Brain microvascular endothelial cell (primary cell): ENCODE measurements around the gene ATP5MK.

Source experiments
- DNase-seq: peaks from one replicate; pipeline ENCODE4 v3.0.0-alpha.2; 2020
- H3K27ac ChIP-seq: fragments of 250-450 bp; sonication (Bioruptor Pico); 2 replicates; pipeline ENCODE4 v1.5.1; 2020; ENCODE audit warnings: mild to moderate bottlenecking, moderate library complexity
- H3K27me3 ChIP-seq: fragments of 250-450 bp; sonication (Bioruptor Pico); replicated peaks from 2 replicates; pipeline ENCODE4 v1.5.1; 2020; ENCODE audit warnings: mild to moderate bottlenecking
- H3K36me3 ChIP-seq: fragments of 250-450 bp; sonication (Bioruptor Pico); replicated peaks from 2 replicates; pipeline ENCODE4 v1.5.1; 2020; ENCODE audit warnings: mild to moderate bottlenecking
- H3K4me3 ChIP-seq: 2 replicates; pipeline ENCODE4 v1.5.1; 2011; ENCODE audit warnings: low read depth, mild to moderate bottlenecking, control low read depth, low read length, moderate library complexity
- CTCF ChIP-seq: IDR thresholded peaks from 2 replicates; pipeline ENCODE4 v1.5.1; 2011; ENCODE audit warnings: low read depth, mild to moderate bottlenecking, moderate library complexity, low read length, control low read depth, inconsistent platforms; ENCODE audit errors: missing control alignments
- in situ Hi-C: cut with HindIII; loops from 2 replicates; pipeline ENCODE4 v1.10.0; 2017; ENCODE audit warnings: low sequenced_read_pairs, low pct_ligation_motif_present

The ATP5MK gene

GRCh38 chr10:103441611-103442010, 45.3 kb upstream of the ATP5MK start:
- no peak for TF ChIP-seq CTCF
- no peak for DNase-seq
- Histone ChIP-seq H3K4me3 (no peak overlapping the region), H3K27me3 (no peaks in the 10 kb centered on the region), H3K27ac (peak overlapping the region; percentile 57), H3K36me3 (peaks cover 94% of the 10 kb centered on the region)
- in situ Hi-C loops: no loop called here

- peak; percentile 56 for DNase-seq
- no peak overlapping the region for H3K4me3 ChIP-seq
- peaks cover 93% of the 10 kb centered on the region for H3K36me3 ChIP-seq
- in situ Hi-C loops: no loop called here
- H3K27me3 ChIP-seq: no peaks in the 10 kb centered on the region
- peak overlapping the region; percentile 57 for H3K27ac ChIP-seq
- TF ChIP-seq CTCF: no peak
Observed at GRCh38 chr10:103441206-103441605, 44.9 kb upstream of the ATP5MK start.

- TF ChIP-seq CTCF: no peak
Observed at GRCh38 chr10:103440416-103440815, 44.1 kb upstream of the ATP5MK start.

GRCh38 chr10:103439776-103440175, 43.5 kb upstream of the ATP5MK start:
- Histone ChIP-seq H3K36me3 (peaks cover 88% of the 10 kb centered on the region), H3K27me3 (no peaks in the 10 kb centered on the region), H3K27ac (no peak overlapping the region), H3K4me3 (no peak overlapping the region)
- in situ Hi-C loops: no loop called here
- no peak for TF ChIP-seq CTCF
- no peak for DNase-seq

More at GRCh38 chr10:103440416-103440815, 44.1 kb upstream of the ATP5MK start:
- H3K27me3 ChIP-seq: no peaks in the 10 kb centered on the region
- no peak for DNase-seq
- H3K36me3 ChIP-seq: peaks cover 92% of the 10 kb centered on the region
- in situ Hi-C loops: no loop called here
- H3K27ac ChIP-seq: no peak overlapping the region
- H3K4me3 ChIP-seq: no peak overlapping the region

- no peak overlapping the region for H3K4me3 ChIP-seq
- no peak for TF ChIP-seq CTCF
- in situ Hi-C loops: no loop called here
- peaks cover 83% of the 10 kb centered on the region for H3K36me3 ChIP-seq
- DNase-seq: no peak
- H3K27me3 ChIP-seq: no peaks in the 10 kb centered on the region
- no peak overlapping the region for H3K27ac ChIP-seq
Observed at GRCh38 chr10:103433858-103434257, 37.6 kb upstream of the ATP5MK start.

GRCh38 chr10:103431902-103432301, 35.6 kb upstream of the ATP5MK start:
- no peak for TF ChIP-seq CTCF
- no peaks in the 10 kb centered on the region for H3K27me3 ChIP-seq
- no peak for DNase-seq
- no peak overlapping the region for H3K27ac ChIP-seq
- no peak overlapping the region for H3K4me3 ChIP-seq
- H3K36me3 ChIP-seq: peaks cover 82% of the 10 kb centered on the region
- in situ Hi-C loops: no loop called here
